WTC11 (cell line): ENCODE measurements around the gene ARHGAP30. TPM values are rescaled to one million over a fixed set of nuclear protein-coding genes. Genes with fewer than 3 reads are reported as not detected.
"Not testable (repeated sequence)": the region's sequence is repeated elsewhere in the genome, so short reads cannot be mapped to it uniquely, and the experiment has no call there.

Source experiments
- ATAC-seq: fragments of 200-7000 bp; cut with Tn5 transposase; 2 replicates; pipeline ENCODE4 v1.10.0; 2021; ENCODE audit warnings: mild to moderate bottlenecking, moderate library complexity
- CTCF ChIA-PET: fragments of 300-600 bp; sonication (Branson Sonifier 250); formaldehyde crosslinking; loops from one replicate; lab custom pipeline; 2021; ENCODE audit warnings: antibody characterized with exemption; lab: Charles Lee
- POLR2A ChIA-PET: fragments of 350-600 bp; sonication (Branson Sonifier 250); formaldehyde crosslinking; loops from one replicate; lab custom pipeline; 2021; ENCODE audit warnings: antibody characterized with exemption; lab: Charles Lee
- DNase-seq: peaks from one replicate; pipeline ENCODE4 v3.0.0; 2021; ENCODE audit warnings: low spot score
- H3K27ac Mint-ChIP-seq: 2 replicates; pipeline ENCODE4 v1.8.0; 2021; ENCODE audit warnings: mixed read lengths
- H3K27me3 Mint-ChIP-seq: 2 replicates; pipeline ENCODE4 v1.8.0; 2021; ENCODE audit warnings: low read depth, mild to moderate bottlenecking, moderate library complexity, mixed read lengths
- H3K36me3 Mint-ChIP-seq: 2 replicates; pipeline ENCODE4 v1.8.0; 2021; ENCODE audit warnings: mixed read lengths
- H3K4me1 Mint-ChIP-seq: 2 replicates; pipeline ENCODE4 v1.8.0; 2022; ENCODE audit warnings: mixed read lengths
- H3K4me3 Mint-ChIP-seq: 2 replicates; pipeline ENCODE4 v1.8.0; 2021; ENCODE audit warnings: mild to moderate bottlenecking, moderate library complexity, mixed read lengths
- H3K9me3 Mint-ChIP-seq: 2 replicates; pipeline ENCODE4 v1.8.0; 2021; ENCODE audit warnings: mixed read lengths
- E2F1 ChIP-seq: sonication (generic); formaldehyde crosslinking; IDR thresholded peaks from 2 replicates; pipeline ENCODE4 v1.8.0; 2022; ENCODE audit warnings: mild to moderate bottlenecking, missing genetic modification reagents
- ESRRA ChIP-seq: sonication (generic); formaldehyde crosslinking; IDR thresholded peaks from 2 replicates; pipeline ENCODE4 v1.8.1; 2022; ENCODE audit warnings: mild to moderate bottlenecking, missing genetic modification reagents, borderline replicate concordance
- IRF2 ChIP-seq: sonication (generic); formaldehyde crosslinking; IDR thresholded peaks from 2 replicates; pipeline ENCODE4 v1.8.0; 2022; ENCODE audit warnings: low read depth, missing genetic modification reagents, borderline replicate concordance
- KAT7 ChIP-seq: sonication (generic); formaldehyde crosslinking; IDR thresholded peaks from 2 replicates; pipeline ENCODE4 v1.8.1; 2023; ENCODE audit warnings: missing genetic modification reagents, mild to moderate bottlenecking, borderline replicate concordance
- MLX ChIP-seq: sonication (generic); formaldehyde crosslinking; IDR thresholded peaks from 2 replicates; pipeline ENCODE4 v1.8.1; 2023; ENCODE audit warnings: mild to moderate bottlenecking, missing genetic modification reagents, moderate library complexity
- MYBL2 ChIP-seq: sonication (generic); formaldehyde crosslinking; IDR thresholded peaks from 2 replicates; pipeline ENCODE4 v1.8.1; 2023; ENCODE audit warnings: mild to moderate bottlenecking, moderate library complexity, missing genetic modification reagents
- NFYB ChIP-seq: sonication (generic); formaldehyde crosslinking; conservative IDR thresholded peaks from 2 replicates; pipeline ENCODE4 v1.8.0; 2022; ENCODE audit warnings: low read depth, missing genetic modification reagents
- PREB ChIP-seq: sonication (generic); formaldehyde crosslinking; IDR thresholded peaks from 2 replicates; pipeline ENCODE4 v1.8.1; 2022; ENCODE audit warnings: mild to moderate bottlenecking, missing genetic modification reagents, moderate library complexity, borderline replicate concordance
- RELA ChIP-seq: sonication (generic); formaldehyde crosslinking; IDR thresholded peaks from 2 replicates; pipeline ENCODE4 v1.8.1; 2022; ENCODE audit warnings: missing genetic modification reagents, mild to moderate bottlenecking, borderline replicate concordance
- TCF7 ChIP-seq: sonication (generic); formaldehyde crosslinking; IDR thresholded peaks from 2 replicates; pipeline ENCODE4 v1.8.0; 2022; ENCODE audit warnings: mild to moderate bottlenecking, low read depth, missing genetic modification reagents, moderate library complexity
- TEAD4 ChIP-seq: sonication (generic); formaldehyde crosslinking; IDR thresholded peaks from 2 replicates; pipeline ENCODE4 v1.8.0; 2022; ENCODE audit warnings: mild to moderate bottlenecking, missing genetic modification reagents
- ZNF317 ChIP-seq: sonication (generic); formaldehyde crosslinking; IDR thresholded peaks from 2 replicates; pipeline ENCODE4 v1.8.1; 2023; ENCODE audit warnings: low read depth, mild to moderate bottlenecking, moderate library complexity, missing genetic modification reagents, borderline replicate concordance
- ZNF416 ChIP-seq: fragments of 250-450 bp; sonication (Bioruptor Pico); IDR thresholded peaks from 2 replicates; pipeline ENCODE4 v1.9.0; 2021; ENCODE audit warnings: mild to moderate bottlenecking, inconsistent platforms
- ZNF423 ChIP-seq: fragments of 250-450 bp; sonication (Bioruptor Pico); IDR thresholded peaks from 2 replicates; pipeline ENCODE4 v2.1.2; 2022; ENCODE audit warnings: mild to moderate bottlenecking, moderate library complexity
- total RNA-seq: library from RNA; stranded (reverse); gene quantifications from 3 replicates; pipeline ENCODE4 v1.2.3, GENCODE V29; 2021
- TF ChIP-seq, protein P1 (sequence below): sonication (generic); formaldehyde crosslinking; IDR thresholded peaks from 2 replicates; pipeline ENCODE4 v1.8.1; 2023; ENCODE audit warnings: mild to moderate bottlenecking, missing genetic modification reagents
- TF ChIP-seq, protein P2 (sequence below): fragments of 250-450 bp; sonication (Bioruptor Pico); IDR thresholded peaks from 2 replicates; pipeline ENCODE4 v1.9.0; 2021; ENCODE audit warnings: mild to moderate bottlenecking
- TF ChIP-seq, protein P3 (sequence below): fragments of 250-450 bp; sonication (Bioruptor Pico); IDR thresholded peaks from 2 replicates; pipeline ENCODE4 v1.9.0; 2021; ENCODE audit warnings: moderate library complexity, mild to moderate bottlenecking, inconsistent platforms, borderline replicate concordance

The ARHGAP30 gene
- total RNA-seq, 1 experiment from 2014 or later, result 0.52 TPM

DNA sequence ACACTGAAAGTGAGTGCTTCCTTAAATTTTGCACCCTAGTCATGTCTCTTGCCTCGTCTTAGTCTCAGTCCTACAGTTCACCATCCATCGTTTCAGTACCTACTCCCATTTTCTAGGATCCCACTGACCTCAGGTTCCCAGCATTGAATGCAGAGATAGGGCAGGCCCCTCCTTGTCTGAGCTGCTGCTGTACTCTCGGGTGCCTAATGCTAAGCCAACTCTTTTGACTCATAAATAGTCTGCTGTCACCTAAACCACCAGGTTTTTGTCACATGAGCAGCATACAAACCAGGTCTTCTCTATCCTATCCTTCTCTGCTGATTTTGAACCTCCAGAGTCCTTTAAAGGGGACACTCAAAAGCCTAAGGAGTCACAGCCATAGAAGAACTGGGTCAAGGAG lies 3.0 kb downstream of the ARHGAP30 start (continued):
- TF ChIP-seq, protein P1, sequence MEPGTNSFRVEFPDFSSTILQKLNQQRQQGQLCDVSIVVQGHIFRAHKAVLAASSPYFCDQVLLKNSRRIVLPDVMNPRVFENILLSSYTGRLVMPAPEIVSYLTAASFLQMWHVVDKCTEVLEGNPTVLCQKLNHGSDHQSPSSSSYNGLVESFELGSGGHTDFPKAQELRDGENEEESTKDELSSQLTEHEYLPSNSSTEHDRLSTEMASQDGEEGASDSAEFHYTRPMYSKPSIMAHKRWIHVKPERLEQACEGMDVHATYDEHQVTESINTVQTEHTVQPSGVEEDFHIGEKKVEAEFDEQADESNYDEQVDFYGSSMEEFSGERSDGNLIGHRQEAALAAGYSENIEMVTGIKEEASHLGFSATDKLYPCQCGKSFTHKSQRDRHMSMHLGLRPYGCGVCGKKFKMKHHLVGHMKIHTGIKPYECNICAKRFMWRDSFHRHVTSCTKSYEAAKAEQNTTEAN (CRISPR knock-in tag), result no peak
- TF ChIP-seq ZNF423, result no peak
- TF ChIP-seq ZNF317, result no peak
- no peak for TF ChIP-seq PREB (CRISPR knock-in tag)
- TF ChIP-seq, all 79 proteins: peak for 0

DNA sequence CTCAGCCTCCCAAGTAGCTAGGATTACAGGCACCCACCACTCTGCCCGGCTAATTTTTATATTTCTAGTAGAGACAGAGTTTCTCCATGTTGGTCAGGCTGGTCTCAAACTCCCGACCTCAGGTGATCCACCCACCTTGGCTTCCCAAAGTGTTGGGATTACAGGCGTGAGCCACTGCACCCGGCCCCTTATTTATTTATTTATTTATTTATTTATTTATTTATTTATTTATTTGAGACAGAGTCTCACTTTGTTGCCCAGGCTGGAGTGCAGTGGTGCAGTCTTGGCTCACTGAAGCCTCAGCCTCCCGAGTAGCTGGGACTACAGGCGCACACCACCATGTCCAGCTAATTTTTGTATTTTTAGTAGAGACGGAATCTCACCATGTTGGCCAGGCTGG lies 4.0 kb downstream of the ARHGAP30 start:
- POLR2A ChIA-PET, result interaction anchor here (0.7 kb wide), 1 partner anchor 16 kb away, joined by 5 read pairs; no protein-coding TSS in a partner anchor
- not testable (repeated sequence) for H3K36me3 Mint-ChIP-seq, H3K4me3 Mint-ChIP-seq, H3K9me3 Mint-ChIP-seq, H3K27ac Mint-ChIP-seq, H3K27me3 Mint-ChIP-seq, DNase-seq, ATAC-seq
- H3K4me1 Mint-ChIP-seq, result peaks cover 33% of the 10 kb centered on the region
- CTCF ChIA-PET, result interaction anchor here (0.6 to 1.1 kb wide), 3 partner anchors 14 to 100 kb away, joined by 3 read pairs; partner anchors contain the start of gene PPOX

DNA sequence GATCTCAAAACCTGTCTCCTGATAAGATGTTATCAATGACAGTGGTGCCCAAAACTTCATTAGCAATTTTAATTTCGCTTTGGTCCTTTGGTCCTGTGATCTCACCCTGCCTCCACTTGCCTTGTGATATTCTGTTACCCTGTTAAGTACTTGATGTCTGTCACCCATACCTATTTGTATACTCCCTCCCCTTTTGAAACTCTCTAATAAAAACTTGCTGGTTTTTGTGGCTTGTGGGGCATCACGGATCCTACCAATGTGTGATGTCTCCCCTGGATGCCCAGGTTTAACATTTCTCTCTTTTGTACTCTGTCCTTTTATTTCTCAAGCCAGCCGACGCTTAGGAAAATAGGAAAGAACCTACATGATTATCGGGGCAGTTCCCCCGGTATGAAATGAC lies 5.8 kb downstream of the ARHGAP30 start:
- H3K36me3 Mint-ChIP-seq, DNase-seq, H3K27ac Mint-ChIP-seq, POLR2A ChIA-PET, H3K9me3 Mint-ChIP-seq, ATAC-seq, H3K27me3 Mint-ChIP-seq: not testable (repeated sequence)
- CTCF ChIA-PET, result interaction anchor here (1.5 kb wide), 1 partner anchor 34 kb away, joined by 4 read pairs; no protein-coding TSS in a partner anchor
- peaks cover 28% of the 10 kb centered on the region for H3K4me1 Mint-ChIP-seq
- peak overlapping the region; percentile 20 for H3K4me3 Mint-ChIP-seq

DNA sequence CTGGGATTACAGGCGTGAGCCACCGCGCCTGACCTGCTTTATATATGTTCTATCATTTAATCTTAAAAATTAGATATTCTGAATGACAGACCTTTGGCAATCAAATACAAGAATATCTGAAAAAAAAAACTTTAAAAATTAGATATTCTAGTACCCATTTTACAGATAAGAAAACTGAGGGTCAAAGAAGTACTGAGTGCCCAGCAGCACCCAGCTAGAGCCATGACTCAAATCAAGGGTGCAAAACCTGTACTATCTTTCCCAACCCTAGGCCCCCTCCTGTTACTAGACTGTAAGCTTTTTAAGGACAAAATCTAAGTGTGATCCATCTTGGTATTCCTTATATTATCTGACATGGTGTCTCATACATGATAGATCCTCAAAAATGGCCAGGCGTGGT lies 8.3 kb downstream of the ARHGAP30 start:
- Mint-ChIP-seq H3K36me3 (no peaks in the 10 kb centered on the region), H3K9me3 (no peaks in the 10 kb centered on the region), H3K4me3 (no peak overlapping the region), H3K4me1 (peaks cover 18% of the 10 kb centered on the region), H3K27me3 (no peaks in the 10 kb centered on the region), H3K27ac (no peak overlapping the region)
- DNase-seq (no peak), ATAC-seq (no peak)
- ChIA-PET POLR2A (no interaction called here), CTCF (interaction anchor here (0.6 to 2.1 kb wide), 5 partner anchors 11 to 144 kb away, joined by 3 to 6 read pairs (median 3); partner anchors contain the start of gene TSTD1)
- TF ChIP-seq RELA (CRISPR knock-in tag) (no peak), IRF2 (CRISPR knock-in tag) (no peak)

DNA sequence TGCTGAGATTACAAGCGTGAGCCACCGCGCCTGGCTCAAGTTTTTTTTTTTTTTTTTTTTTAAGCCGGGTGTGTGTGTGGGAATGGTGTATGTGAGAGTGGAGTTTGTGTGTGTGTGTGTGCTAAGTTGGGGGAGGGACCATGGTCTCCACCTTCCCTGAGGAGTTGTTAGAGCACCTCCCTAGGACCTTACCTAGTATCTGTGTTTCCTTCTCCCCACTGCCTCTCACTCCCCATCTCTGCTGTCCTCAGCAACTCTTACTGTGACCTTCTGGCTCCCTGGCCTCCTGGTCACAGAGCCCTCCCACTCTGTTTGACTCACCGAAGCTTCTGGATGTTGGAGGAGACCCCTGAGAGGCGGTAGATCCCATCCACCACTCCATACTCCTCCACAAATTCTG lies 10.4 kb downstream of the ARHGAP30 start:
- Mint-ChIP-seq H3K27me3 (no peaks in the 10 kb centered on the region), H3K27ac (no peak overlapping the region), H3K4me1 (peaks cover 15% of the 10 kb centered on the region), H3K36me3 (no peaks in the 10 kb centered on the region), H3K4me3 (no peak overlapping the region), H3K9me3 (no peaks in the 10 kb centered on the region)
- DNase-seq (no peak), ATAC-seq (no peak)
- POLR2A ChIA-PET, result no interaction called here
- CTCF ChIA-PET, result interaction anchor here (0.5 to 2.4 kb wide), 4 partner anchors 13 to 105 kb away, joined by 3 to 8 read pairs (median 4); partner anchors contain the start of gene KLHDC9
- no peak for TF ChIP-seq E2F1 (CRISPR knock-in tag)
- TF ChIP-seq KAT7 (CRISPR knock-in tag), result no peak
- TF ChIP-seq MYBL2 (CRISPR knock-in tag), result no peak
- TF ChIP-seq IRF2 (CRISPR knock-in tag), result no peak
- no peak for TF ChIP-seq ZNF416
- no peak for TF ChIP-seq TCF7 (CRISPR knock-in tag)
- no peak for TF ChIP-seq MLX (CRISPR knock-in tag)
- TF ChIP-seq, protein P2, sequence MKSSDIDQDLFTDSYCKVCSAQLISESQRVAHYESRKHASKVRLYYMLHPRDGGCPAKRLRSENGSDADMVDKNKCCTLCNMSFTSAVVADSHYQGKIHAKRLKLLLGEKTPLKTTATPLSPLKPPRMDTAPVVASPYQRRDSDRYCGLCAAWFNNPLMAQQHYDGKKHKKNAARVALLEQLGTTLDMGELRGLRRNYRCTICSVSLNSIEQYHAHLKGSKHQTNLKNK (CRISPR knock-in tag), result no peak
- no peak for TF ChIP-seq NFYB
- no peak for TF ChIP-seq TEAD4 (CRISPR knock-in tag)
- no peak for TF ChIP-seq ESRRA (CRISPR knock-in tag)
- TF ChIP-seq, protein P3, sequence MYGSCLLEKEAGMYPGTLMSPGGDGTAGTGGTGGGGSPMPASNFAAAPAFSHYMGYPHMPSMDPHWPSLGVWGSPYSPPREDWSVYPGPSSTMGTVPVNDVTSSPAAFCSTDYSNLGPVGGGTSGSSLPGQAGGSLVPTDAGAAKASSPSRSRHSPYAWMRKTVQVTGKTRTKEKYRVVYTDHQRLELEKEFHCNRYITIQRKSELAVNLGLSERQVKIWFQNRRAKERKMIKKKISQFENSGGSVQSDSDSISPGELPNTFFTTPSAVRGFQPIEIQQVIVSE (CRISPR knock-in tag), result no peak
